NCI-H2171 treated with DMSO at 0.1 percent for 48 hours (cell line): ENCODE data around the gene SBF2.
A peak's percentile ranks its signal among the peaks of the same experiment; 100 is the strongest.
"Not testable (repeated sequence)": the region's sequence is repeated elsewhere in the genome, so short reads cannot be mapped to it uniquely, and the experiment has no call there.

Source experiments
- DNase-seq: peaks from one replicate; lab custom pipeline; 2025; lab: John Stamatoyannopoulos, UW

The SBF2 gene

GRCh38 chr11:9750551-9750950, 543.5 kb downstream of the SBF2 start:
- no peak for DNase-seq

- peak; percentile 1 for DNase-seq
These were observed 545.6 kb downstream of the SBF2 start for GRCh38 chr11:9748361-9748970.

- DNase-seq: no peak
These were observed 546.2 kb downstream of the SBF2 start for GRCh38 chr11:9747828-9748227.

- DNase-seq: no peak
These were observed 546.8 kb downstream of the SBF2 start for GRCh38 chr11:9747229-9747628.

- no peak for DNase-seq
These were observed 548.4 kb downstream of the SBF2 start for GRCh38 chr11:9745411-9746211.

- DNase-seq: not testable (repeated sequence)
These were observed 550.5 kb downstream of the SBF2 start for GRCh38 chr11:9743512-9743911.

GRCh38 chr11:9741260-9741659, 552.8 kb downstream of the SBF2 start:
- no peak for DNase-seq

GRCh38 chr11:9740202-9740883, 553.7 kb downstream of the SBF2 start:
- DNase-seq: peak; percentile 4

GRCh38 chr11:9739123-9739900, 554.7 kb downstream of the SBF2 start:
- no peak for DNase-seq

- DNase-seq: no peak
These were observed 555.3 kb downstream of the SBF2 start for GRCh38 chr11:9738707-9739106.

- no peak for DNase-seq
These were observed 555.9 kb downstream of the SBF2 start for GRCh38 chr11:9738116-9738515.

- no peak for DNase-seq
These were observed 557.7 kb downstream of the SBF2 start for GRCh38 chr11:9736365-9736764.

- DNase-seq: no peak
These were observed 558.1 kb downstream of the SBF2 start for GRCh38 chr11:9735919-9736318.

GRCh38 chr11:9735236-9735635, 558.8 kb downstream of the SBF2 start:
- DNase-seq: no peak

- no peak for DNase-seq
These were observed 560.8 kb downstream of the SBF2 start for GRCh38 chr11:9733212-9733611.

GRCh38 chr11:9732453-9732852, 561.6 kb downstream of the SBF2 start:
- no peak for DNase-seq

- no peak for DNase-seq
These were observed 562.8 kb downstream of the SBF2 start for GRCh38 chr11:9731256-9731655.
